ENCODE data around the gene RFX2.
A peak's percentile ranks its signal among the peaks of the same experiment; 100 is the strongest.

The RFX2 gene

GRCh38 chr19:5971714-5972354 lies 138.5 kb downstream of the RFX2 start:
- H4K20me1 ChIP-seq (ENCODE audit: control insufficient read depth, insufficient read depth, low read depth, low read length), result peaks cover 35% of the 10 kb centered on the region

GRCh38 chr19:5969476-5969875 lies 140.8 kb downstream of the RFX2 start:
- Histone ChIP-seq H3K36me3 (ENCODE audit: control insufficient read depth, low read length) (peaks cover 63% of the 10 kb centered on the region), H3K27ac (ENCODE audit: low read depth, low read length) (no peak overlapping the region)

More at GRCh38 chr19:5971714-5972354, 138.5 kb downstream of the RFX2 start:
- Histone ChIP-seq H3K36me3 (ENCODE audit: control insufficient read depth, low read length) (peaks cover 63% of the 10 kb centered on the region), H3K9me3 (ENCODE audit: control insufficient read depth, insufficient read depth, low read length) (no peaks in the 10 kb centered on the region), H3K4me1 (ENCODE audit: control insufficient read depth, low read length) (peaks cover 46% of the 10 kb centered on the region), H3K79me2 (ENCODE audit: control insufficient read depth, low read length) (peaks cover 100% of the 10 kb centered on the region), H3K9me2 (replicated peaks; ENCODE audit: control insufficient read depth, low read length) (no peaks in the 10 kb centered on the region), H3K27me3 (ENCODE audit: control insufficient read depth, low read length) (no peaks in the 10 kb centered on the region), H3K4me3 (ENCODE audit: low read length) (no peak overlapping the region), H3K27ac (ENCODE audit: low read depth, low read length) (no peak overlapping the region), H3K4me2 (ENCODE audit: low read length) (no peak overlapping the region), H3F3A (ENCODE audit: control insufficient read depth, insufficient read depth) (no peaks in the 10 kb centered on the region)
- TF ChIP-seq CTCF (IDR thresholded peaks at IDR 0.05; ENCODE audit: low read depth, low read length, poor library complexity, severe bottlenecking) (no peak), EZH2phosphoT487 (IDR thresholded peaks at IDR 0.05; ENCODE audit: borderline replicate concordance, low read length) (no peak)

GRCh38 chr19:5968431-5969373 lies 141.6 kb downstream of the RFX2 start:
- no peaks in the 10 kb centered on the region for H3K9me3 ChIP-seq (ENCODE audit: control insufficient read depth, insufficient read depth, low read length)
- no peaks in the 10 kb centered on the region for H3F3A ChIP-seq (ENCODE audit: control insufficient read depth, insufficient read depth)
- peak overlapping the region; percentile 46 for H3K4me2 ChIP-seq (ENCODE audit: low read length)
- peaks cover 55% of the 10 kb centered on the region for H3K36me3 ChIP-seq (ENCODE audit: control insufficient read depth, low read length)
- no peaks in the 10 kb centered on the region for H3K27me3 ChIP-seq (ENCODE audit: control insufficient read depth, low read length)
- peaks cover 40% of the 10 kb centered on the region for H4K20me1 ChIP-seq (ENCODE audit: control insufficient read depth, insufficient read depth, low read depth, low read length)
- no peak overlapping the region for H3K27ac ChIP-seq (ENCODE audit: low read depth, low read length)
- peaks cover 23% of the 10 kb centered on the region for H3K4me1 ChIP-seq (ENCODE audit: control insufficient read depth, low read length)
- peaks cover 100% of the 10 kb centered on the region for H3K79me2 ChIP-seq (ENCODE audit: control insufficient read depth, low read length)
- no peak for TF ChIP-seq CTCF (IDR thresholded peaks at IDR 0.05; ENCODE audit: low read depth, low read length, poor library complexity, severe bottlenecking)
- TF ChIP-seq EZH2phosphoT487 (IDR thresholded peaks at IDR 0.05; ENCODE audit: borderline replicate concordance, low read length), result no peak
- no peaks in the 10 kb centered on the region for H3K9me2 ChIP-seq (replicated peaks; ENCODE audit: control insufficient read depth, low read length)
- H3K4me3 ChIP-seq (ENCODE audit: low read length), result peak overlapping the region; percentile 34

More at GRCh38 chr19:5969476-5969875, 140.8 kb downstream of the RFX2 start:
- peaks cover 23% of the 10 kb centered on the region for H3K4me1 ChIP-seq (ENCODE audit: control insufficient read depth, low read length)
- H3K27me3 ChIP-seq (ENCODE audit: control insufficient read depth, low read length), result no peaks in the 10 kb centered on the region
- no peak overlapping the region for H3K4me3 ChIP-seq (ENCODE audit: low read length)
- TF ChIP-seq EZH2phosphoT487 (IDR thresholded peaks at IDR 0.05; ENCODE audit: borderline replicate concordance, low read length) (no peak), CTCF (IDR thresholded peaks at IDR 0.05; ENCODE audit: low read depth, low read length, poor library complexity, severe bottlenecking) (no peak)
- H3K9me3 ChIP-seq (ENCODE audit: control insufficient read depth, insufficient read depth, low read length), result no peaks in the 10 kb centered on the region
- H4K20me1 ChIP-seq (ENCODE audit: control insufficient read depth, insufficient read depth, low read depth, low read length), result peaks cover 40% of the 10 kb centered on the region
- peaks cover 100% of the 10 kb centered on the region for H3K79me2 ChIP-seq (ENCODE audit: control insufficient read depth, low read length)
- H3F3A ChIP-seq (ENCODE audit: control insufficient read depth, insufficient read depth), result no peaks in the 10 kb centered on the region
- no peak overlapping the region for H3K4me2 ChIP-seq (ENCODE audit: low read length)
- no peaks in the 10 kb centered on the region for H3K9me2 ChIP-seq (replicated peaks; ENCODE audit: control insufficient read depth, low read length)

Data from DOHH2 (cell line).